Motor neuron (in vitro differentiated cells): ENCODE measurements around the gene ST7. TPM values are rescaled to one million over a fixed set of nuclear protein-coding genes. Genes with fewer than 3 reads are reported as not detected.
A peak's percentile ranks its signal among the peaks of the same experiment; 100 is the strongest.
"Not testable (repeated sequence)": the region's sequence is repeated elsewhere in the genome, so short reads cannot be mapped to it uniquely, and the experiment has no call there.

Experiments used
- ATAC-seq, 8 experiments: fragments of 200-7000 bp; cut with Tn5 transposase; replicated peaks in 6 of 8; 2 replicates each; pipeline ENCODE4 v1.8.0; 2021; ENCODE audit warnings: mild to moderate bottlenecking in 8 of 8, moderate library complexity in 8 of 8
- H3K27ac ChIP-seq, 2 donors: fragments of 250-450 bp; sonication (Bioruptor Pico); 2 replicates each; pipeline ENCODE4 v1.9.0; 2021; ENCODE audit warnings: antibody characterized with exemption in 2 of 2, mild to moderate bottlenecking in 2 of 2, moderate library complexity in 1 of 2
- H3K4me1 ChIP-seq, 2 donors: fragments of 250-450 bp; sonication (Bioruptor Pico); replicated peaks in 1 of 2; 2 replicates each; pipeline ENCODE4 v1.6.1; 2021; ENCODE audit warnings: antibody characterized with exemption in 2 of 2, mild to moderate bottlenecking in 2 of 2, moderate library complexity in 1 of 2
- H3K4me3 ChIP-seq, 5 donors: fragments of 250-450 bp; sonication (Bioruptor Pico); 2 replicates each; pipeline ENCODE4 v1.9.0; 2021; ENCODE audit warnings: antibody characterized with exemption in 5 of 5, mild to moderate bottlenecking in 5 of 5, moderate library complexity in 4 of 5
- WGBS, 10 experiments: fragments of 450-650 bp; shearing (Covaris generic); methylation state at CpG; one replicate each; pipeline ENCODE4 v1.0.0; 2022; 5-methylcytosine and 5-hydroxymethylcytosine counted together
- in situ Hi-C, 9 experiments: fragments of 400-800 bp; cut with MboI; loops; one replicate each; pipeline ENCODE4 v1.15.0; 2021; ENCODE audit warnings: low sequenced_read_pairs in 9 of 9, low pct_unique_long_range_greater_than_20kb in 2 of 9; ENCODE audit not compliant: unreplicated experiment in 9 of 9
- total RNA-seq, 8 experiments: library from RNA; unstranded; fragments of 300-600 nt; gene quantifications; 2 replicates each; pipeline versions ENCODE4 v1.2.3 to v1.2.4, GENCODE V29; 2022

Gene ST7
- total RNA-seq, 8 experiments from 2014 or later, result 20.6 to 55.5 (median 42.4) TPM

- peak; percentile 63 to 87 (median 84) for ATAC-seq
- 0 to 3% (median 0%) methylated on average over 1 to 15 of the region's 63 CpGs; no CpG with 5 or more reads in 2 of the 10 experiments for WGBS, 10 experiments
- in situ Hi-C loops, result no loop called here
- Histone ChIP-seq H3K27ac (peak overlapping the region; percentile 78 to 94), H3K4me1 (peaks cover 0 to 9% of the 10 kb centered on the region in 2 donors), H3K4me3 (peak overlapping the region; percentile 73 to 89 (median 78))
These were observed 871 bp downstream of the ST7 start for GRCh38 chr7:116953906-116954838.

GRCh38 chr7:116955340-116955739 lies 2.0 kb downstream of the ST7 start:
- in situ Hi-C loops, result no loop called here
- ATAC-seq, result no peak
- Histone ChIP-seq H3K27ac (no peak overlapping the region), H3K4me1 (peaks cover 0 to 9% of the 10 kb centered on the region in 2 donors), H3K4me3 (peak overlapping the region; percentile 73 to 89 (median 78))

GRCh38 chr7:116955801-116956476 lies 2.6 kb downstream of the ST7 start:
- Histone ChIP-seq H3K27ac (no peak overlapping the region), H3K4me3 (no peak overlapping the region), H3K4me1 (peaks cover 0 to 9% of the 10 kb centered on the region in 2 donors)
- in situ Hi-C loops, result no loop called here
- 40 to 100% (median 94%) methylated on average over 1 to 3 of the region's 4 CpGs; no CpG with 5 or more reads in 2 of the 10 experiments for WGBS, 10 experiments
- ATAC-seq, result no peak

- H3K4me3 ChIP-seq, result no peak overlapping the region
- ATAC-seq, result no peak
- no peak overlapping the region for H3K27ac ChIP-seq
- H3K4me1 ChIP-seq, result peaks cover 0 to 9% of the 10 kb centered on the region in 2 donors
- in situ Hi-C loops, result no loop called here
- 63 to 100% (median 82%) methylated on average over 1 to 2 of the region's 2 CpGs; no CpG with 5 or more reads in 6 of the 10 experiments for WGBS, 10 experiments
These were observed 3.1 kb downstream of the ST7 start for GRCh38 chr7:116956477-116956804.

GRCh38 chr7:116957874-116958273 lies 4.6 kb downstream of the ST7 start:
- in situ Hi-C loops, result no loop called here
- 67 to 100% (median 82%) methylated on average over 1 to 2 of the region's 2 CpGs; no CpG with 5 or more reads in 2 of the 10 experiments for WGBS, 10 experiments
- Histone ChIP-seq H3K4me3 (no peak overlapping the region), H3K27ac (no peak overlapping the region), H3K4me1 (peaks cover 0 to 4% of the 10 kb centered on the region in 2 donors)
- ATAC-seq, result no peak

GRCh38 chr7:116961966-116962673 lies 8.8 kb downstream of the ST7 start:
- in situ Hi-C loops, ATAC-seq, H3K27ac ChIP-seq, H3K4me3 ChIP-seq, H3K4me1 ChIP-seq: not testable (repeated sequence)
- WGBS, 10 experiments, result 85 to 100% (median 100%) methylated on average over 2 to 4 of the region's 4 CpGs; no CpG with 5 or more reads in 1 of the 10 experiments

GRCh38 chr7:116963234-116963633 lies 9.9 kb downstream of the ST7 start:
- Histone ChIP-seq H3K4me1 (no peaks in the 10 kb centered on the region), H3K27ac (no peak overlapping the region), H3K4me3 (no peak overlapping the region)
- in situ Hi-C loops, result no loop called here
- no peak for ATAC-seq

- H3K4me1 ChIP-seq, result peaks cover 8 to 20% of the 10 kb centered on the region in 2 donors
- no peak overlapping the region for H3K27ac ChIP-seq
- in situ Hi-C loops, result no loop called here
- no peak overlapping the region for H3K4me3 ChIP-seq
- no peak for ATAC-seq
These were observed 13.3 kb downstream of the ST7 start for GRCh38 chr7:116966601-116967000.

- Histone ChIP-seq H3K27ac (no peak overlapping the region), H3K4me3 (no peak overlapping the region), H3K4me1 (peaks cover 8 to 28% of the 10 kb centered on the region in 2 donors)
- 67 to 100% (median 98%) methylated on average over 1 to 4 of the region's 5 CpGs; no CpG with 5 or more reads in 2 of the 10 experiments for WGBS, 10 experiments
- no peak for ATAC-seq
- in situ Hi-C loops, result no loop called here
These were observed 14.1 kb downstream of the ST7 start for GRCh38 chr7:116967254-116967922.

- no peak for ATAC-seq
- Histone ChIP-seq H3K27ac (no peak overlapping the region), H3K4me1 (peaks cover 8 to 29% of the 10 kb centered on the region in 2 donors), H3K4me3 (no peak overlapping the region)
- 36 to 100% (median 80%) methylated on average over 1 of the region's 1 CpG; no CpG with 5 or more reads in 3 of the 10 experiments for WGBS, 10 experiments
- in situ Hi-C loops, result no loop called here
These were observed 14.7 kb downstream of the ST7 start for GRCh38 chr7:116967983-116968382.

- Histone ChIP-seq H3K4me1 (peaks cover 8 to 29% of the 10 kb centered on the region in 2 donors), H3K27ac (no peak overlapping the region), H3K4me3 (no peak overlapping the region)
- in situ Hi-C loops, result no loop called here
- no peak for ATAC-seq
These were observed 15.3 kb downstream of the ST7 start for GRCh38 chr7:116968631-116969030.

- ATAC-seq, result peak in 5 of 8 experiments; percentile 23 to 67 (median 42)
- Histone ChIP-seq H3K4me1 (peaks cover 8 to 29% of the 10 kb centered on the region in 2 donors), H3K4me3 (no peak overlapping the region), H3K27ac (no peak overlapping the region)
- in situ Hi-C loops, result no loop called here
- 22 to 100% (median 51%) methylated on average over 1 to 3 of the region's 3 CpGs; no CpG with 5 or more reads in 1 of the 10 experiments for WGBS, 10 experiments
These were observed 16.1 kb downstream of the ST7 start for GRCh38 chr7:116969371-116969902.
